Astrocyte (in vitro differentiated cells and primary cell): ENCODE data around the gene HEMK1. TPM values are rescaled to one million over a fixed set of nuclear protein-coding genes. Genes with fewer than 3 reads are reported as not detected.

Experiments used
- DNase-seq: peaks from one replicate; pipeline ENCODE4 v3.0.0-alpha.2; 2010; ENCODE audit warnings: low read depth
- FAIRE-seq: peaks from 2 replicates; lab custom pipeline; 2011; peaks lifted over from hg19 to GRCh38; lab: Jason Lieb, UNC
- H2AFZ ChIP-seq: 2 replicates; pipeline ENCODE4 v1.6.0; 2012; ENCODE audit warnings: low read depth, low read length, inconsistent platforms
- H3K27ac ChIP-seq: 2 replicates; pipeline ENCODE4 v1.5.1; 2011; ENCODE audit warnings: low read depth, low read length, inconsistent platforms
- H3K27me3 ChIP-seq: 2 replicates; pipeline ENCODE4 v1.6.0; 2011; ENCODE audit warnings: low read length, inconsistent platforms; ENCODE audit not compliant: insufficient read depth
- H3K36me3 ChIP-seq: 2 replicates; pipeline ENCODE4 v1.5.1; 2011; ENCODE audit warnings: low read length, inconsistent platforms; ENCODE audit not compliant: insufficient read depth
- H3K4me1 ChIP-seq: 2 replicates; pipeline ENCODE4 v1.5.1; 2011; ENCODE audit warnings: low read length, inconsistent platforms; ENCODE audit not compliant: insufficient read depth
- H3K4me2 ChIP-seq: 2 replicates; pipeline ENCODE4 v1.6.0; 2012; ENCODE audit warnings: low read length, inconsistent platforms
- H3K4me3 ChIP-seq: 2 replicates; pipeline ENCODE4 v1.5.1; 2011; ENCODE audit warnings: low read depth, mild to moderate bottlenecking, low read length, inconsistent platforms; ENCODE audit not compliant: insufficient read depth
- H3K79me2 ChIP-seq: 2 replicates; pipeline ENCODE4 v1.6.0; 2012; ENCODE audit warnings: mild to moderate bottlenecking, low read length, inconsistent platforms; ENCODE audit not compliant: insufficient read depth
- H3K9ac ChIP-seq: 2 replicates; pipeline ENCODE4 v1.6.0; 2012; ENCODE audit warnings: mild to moderate bottlenecking, low read length, inconsistent platforms
- H3K9me3 ChIP-seq: 2 replicates; pipeline ENCODE4 v1.5.1; 2012; ENCODE audit warnings: low read depth, mild to moderate bottlenecking, low read length, inconsistent platforms; ENCODE audit not compliant: insufficient read depth
- H4K20me1 ChIP-seq: 2 replicates; pipeline ENCODE4 v1.6.0; 2012; ENCODE audit warnings: low read length, inconsistent platforms; ENCODE audit not compliant: insufficient read depth
- H3K27ac Mint-ChIP-seq: one replicate; pipeline ENCODE4 v1.8.0; 2021; ENCODE audit warnings: mild to moderate bottlenecking, mixed read lengths; ENCODE audit not compliant: unreplicated experiment
- H3K27me3 Mint-ChIP-seq: one replicate; pipeline ENCODE4 v1.8.0; 2021; ENCODE audit warnings: low read depth, mixed read lengths; ENCODE audit not compliant: unreplicated experiment
- H3K36me3 Mint-ChIP-seq: one replicate; pipeline ENCODE4 v1.8.0; 2021; ENCODE audit warnings: low read depth, mixed read lengths; ENCODE audit not compliant: unreplicated experiment
- H3K4me1 Mint-ChIP-seq: one replicate; pipeline ENCODE4 v1.8.0; 2021; ENCODE audit warnings: low read depth, mixed read lengths; ENCODE audit not compliant: unreplicated experiment
- H3K4me3 Mint-ChIP-seq: one replicate; pipeline ENCODE4 v1.8.0; 2021; ENCODE audit warnings: mild to moderate bottlenecking, moderate library complexity, mixed read lengths; ENCODE audit not compliant: unreplicated experiment
- H3K9me3 Mint-ChIP-seq: one replicate; pipeline ENCODE4 v1.8.0; 2021; ENCODE audit warnings: mild to moderate bottlenecking, mixed read lengths; ENCODE audit not compliant: unreplicated experiment
- CTCF ChIP-seq: IDR thresholded peaks from 2 replicates; pipeline ENCODE4 v1.5.1; 2011; ENCODE audit warnings: low read depth, mild to moderate bottlenecking, inconsistent platforms, low read length, moderate library complexity; ENCODE audit not compliant: insufficient read depth
- EZH2 ChIP-seq: IDR thresholded peaks from 2 replicates; pipeline ENCODE4 v1.6.1; 2012; ENCODE audit warnings: mild to moderate bottlenecking, low read length, inconsistent platforms; ENCODE audit not compliant: insufficient read depth
- total RNA-seq: library from RNA; stranded (reverse); gene quantifications from 2 replicates; pipeline ENCODE4 v1.2.1, GENCODE V29; 2021

HEMK1 gene
- total RNA-seq, 1 donor from 2014 or later: 13.6 TPM

GRCh38 chr3:50574444-50574831, 5.1 kb downstream of the HEMK1 start:
- H3K27me3 Mint-ChIP-seq: no peaks in the 10 kb centered on the region
- no peak for TF ChIP-seq EZH2
- no peak for TF ChIP-seq CTCF
- H3K79me2 ChIP-seq: peaks cover 8% of the 10 kb centered on the region
- no peak overlapping the region for H2AFZ ChIP-seq
- no peaks in the 10 kb centered on the region for H3K4me1 ChIP-seq
- H3K4me2 ChIP-seq: no peak overlapping the region
- H4K20me1 ChIP-seq: no peaks in the 10 kb centered on the region
- peaks cover 2% of the 10 kb centered on the region for H3K36me3 ChIP-seq
- no peak overlapping the region for H3K27ac Mint-ChIP-seq
- H3K4me3 ChIP-seq: no peak overlapping the region
- H3K9ac ChIP-seq: no peak overlapping the region
- no peaks in the 10 kb centered on the region for H3K9me3 ChIP-seq
- peaks cover 3% of the 10 kb centered on the region for H3K4me1 Mint-ChIP-seq
- H3K36me3 Mint-ChIP-seq: peaks cover 13% of the 10 kb centered on the region
- no peaks in the 10 kb centered on the region for H3K9me3 Mint-ChIP-seq
- FAIRE-seq (no peak), DNase-seq (no peak)
- no peaks in the 10 kb centered on the region for H3K27me3 ChIP-seq
- H3K4me3 Mint-ChIP-seq: no peak overlapping the region
- no peak overlapping the region for H3K27ac ChIP-seq

- no peak overlapping the region for H3K4me3 Mint-ChIP-seq
These were observed 6.0 kb downstream of the HEMK1 start for GRCh38 chr3:50575372-50575771.

More at GRCh38 chr3:50575372-50575771, 6.0 kb downstream of the HEMK1 start:
- no peak for FAIRE-seq
- Histone ChIP-seq H3K4me2 (no peak overlapping the region), H3K4me1 (no peaks in the 10 kb centered on the region), H3K27me3 (no peaks in the 10 kb centered on the region), H3K27ac (no peak overlapping the region), H3K79me2 (no peaks in the 10 kb centered on the region), H4K20me1 (no peaks in the 10 kb centered on the region), H3K36me3 (peaks cover 2% of the 10 kb centered on the region), H3K9ac (no peak overlapping the region), H2AFZ (no peak overlapping the region), H3K9me3 (no peaks in the 10 kb centered on the region), H3K4me3 (no peak overlapping the region)
- TF ChIP-seq CTCF: no peak
- no peak for TF ChIP-seq EZH2
- Mint-ChIP-seq H3K9me3 (no peaks in the 10 kb centered on the region), H3K27ac (no peak overlapping the region), H3K4me1 (peaks cover 3% of the 10 kb centered on the region), H3K27me3 (no peaks in the 10 kb centered on the region), H3K36me3 (peaks cover 15% of the 10 kb centered on the region)
- no peak for DNase-seq
